Measurements from ENCODE around the gene ANOS1.
"Not testable (repeated sequence)": the region's sequence is repeated elsewhere in the genome, so short reads cannot be mapped to it uniquely, and the experiment has no call there.

ANOS1 gene

GRCh38 chrX:8757609-8758389 is 25.9 kb upstream of the ANOS1 start:
- not testable (repeated sequence) for H3K9me2 ChIP-seq (ENCODE audit: low read depth, low read length); H3K27ac ChIP-seq (ENCODE audit: low read depth, low read length, poor library complexity, severe bottlenecking); H3K36me3 ChIP-seq (ENCODE audit: insufficient read depth, low read length); H2AFZ ChIP-seq (ENCODE audit: low read length); H3K9me3 ChIP-seq (ENCODE audit: low read length); H3F3A ChIP-seq (ENCODE audit: insufficient read depth, low read length); H4K20me1 ChIP-seq (ENCODE audit: insufficient read depth, low read length); H3K27me3 ChIP-seq (ENCODE audit: insufficient read depth, low read length); H3K9ac ChIP-seq (ENCODE audit: low read length); H3K4me3 ChIP-seq (ENCODE audit: low read depth, low read length, poor library complexity, severe bottlenecking); H3K4me1 ChIP-seq (ENCODE audit: insufficient read depth, low read length, severe bottlenecking); H3K4me2 ChIP-seq (ENCODE audit: low read length); H3K79me2 ChIP-seq (ENCODE audit: insufficient read depth, low read length)

- Histone ChIP-seq H4K20me1 (ENCODE audit: insufficient read depth, low read length) (no peaks in the 10 kb centered on the region), H3K36me3 (ENCODE audit: insufficient read depth, low read length) (no peaks in the 10 kb centered on the region), H3F3A (ENCODE audit: insufficient read depth, low read length) (no peaks in the 10 kb centered on the region), H3K4me2 (ENCODE audit: low read length) (no peak overlapping the region), H3K27ac (ENCODE audit: low read depth, low read length, poor library complexity, severe bottlenecking) (no peak overlapping the region), H3K9me3 (ENCODE audit: low read length) (no peaks in the 10 kb centered on the region), H3K4me3 (ENCODE audit: low read depth, low read length, poor library complexity, severe bottlenecking) (no peak overlapping the region), H3K79me2 (ENCODE audit: insufficient read depth, low read length) (no peaks in the 10 kb centered on the region), H3K4me1 (ENCODE audit: insufficient read depth, low read length, severe bottlenecking) (no peaks in the 10 kb centered on the region), H3K27me3 (ENCODE audit: insufficient read depth, low read length) (no peaks in the 10 kb centered on the region), H3K9ac (ENCODE audit: low read length) (no peak overlapping the region), H2AFZ (ENCODE audit: low read length) (no peak overlapping the region), H3K9me2 (ENCODE audit: low read depth, low read length) (no peaks in the 10 kb centered on the region)
- TF ChIP-seq EZH2 (IDR thresholded peaks at IDR 0.05; ENCODE audit: borderline replicate concordance, low read length) = no peak
- TF ChIP-seq CTCF (IDR thresholded peaks at IDR 0.05; ENCODE audit: low read length) = no peak
These were observed 23.9 kb upstream of the ANOS1 start for GRCh38 chrX:8755813-8756212.

GRCh38 chrX:8755116-8755515 is 23.2 kb upstream of the ANOS1 start:
- Histone ChIP-seq H3K4me3 (ENCODE audit: low read depth, low read length, poor library complexity, severe bottlenecking) (no peak overlapping the region), H4K20me1 (ENCODE audit: insufficient read depth, low read length) (no peaks in the 10 kb centered on the region), H3K27me3 (ENCODE audit: insufficient read depth, low read length) (no peaks in the 10 kb centered on the region), H3K9me2 (ENCODE audit: low read depth, low read length) (no peaks in the 10 kb centered on the region), H3K27ac (ENCODE audit: low read depth, low read length, poor library complexity, severe bottlenecking) (no peak overlapping the region), H3K9me3 (ENCODE audit: low read length) (no peaks in the 10 kb centered on the region), H3K36me3 (ENCODE audit: insufficient read depth, low read length) (no peaks in the 10 kb centered on the region), H3K9ac (ENCODE audit: low read length) (no peak overlapping the region), H3K79me2 (ENCODE audit: insufficient read depth, low read length) (no peaks in the 10 kb centered on the region), H3K4me1 (ENCODE audit: insufficient read depth, low read length, severe bottlenecking) (no peaks in the 10 kb centered on the region), H3F3A (ENCODE audit: insufficient read depth, low read length) (no peaks in the 10 kb centered on the region), H3K4me2 (ENCODE audit: low read length) (no peak overlapping the region), H2AFZ (ENCODE audit: low read length) (no peak overlapping the region)
- peak; percentile 20; the same call in 1 of the 2 replicates for TF ChIP-seq CTCF (IDR thresholded peaks at IDR 0.05; ENCODE audit: low read length)
- no peak for TF ChIP-seq EZH2 (IDR thresholded peaks at IDR 0.05; ENCODE audit: borderline replicate concordance, low read length)

- Histone ChIP-seq H4K20me1 (ENCODE audit: insufficient read depth, low read length) (no peaks in the 10 kb centered on the region), H3K9ac (ENCODE audit: low read length) (no peak overlapping the region), H3K79me2 (ENCODE audit: insufficient read depth, low read length) (no peaks in the 10 kb centered on the region), H3K27ac (ENCODE audit: low read depth, low read length, poor library complexity, severe bottlenecking) (no peak overlapping the region), H2AFZ (ENCODE audit: low read length) (no peak overlapping the region), H3F3A (ENCODE audit: insufficient read depth, low read length) (no peaks in the 10 kb centered on the region), H3K9me2 (ENCODE audit: low read depth, low read length) (no peaks in the 10 kb centered on the region), H3K4me1 (ENCODE audit: insufficient read depth, low read length, severe bottlenecking) (no peaks in the 10 kb centered on the region), H3K36me3 (ENCODE audit: insufficient read depth, low read length) (no peaks in the 10 kb centered on the region), H3K27me3 (ENCODE audit: insufficient read depth, low read length) (no peaks in the 10 kb centered on the region), H3K4me3 (ENCODE audit: low read depth, low read length, poor library complexity, severe bottlenecking) (no peak overlapping the region), H3K9me3 (ENCODE audit: low read length) (no peaks in the 10 kb centered on the region), H3K4me2 (ENCODE audit: low read length) (no peak overlapping the region)
- TF ChIP-seq EZH2 (IDR thresholded peaks at IDR 0.05; ENCODE audit: borderline replicate concordance, low read length) (no peak), CTCF (IDR thresholded peaks at IDR 0.05; ENCODE audit: low read length) (no peak)
These were observed 17.8 kb upstream of the ANOS1 start for GRCh38 chrX:8749697-8750096.

Data from OCI-LY1 (cell line).